ENCODE data around the gene ZMYND19.
A peak's percentile ranks its signal among the peaks of the same experiment; 100 is the strongest.

ZMYND19 gene

DNA sequence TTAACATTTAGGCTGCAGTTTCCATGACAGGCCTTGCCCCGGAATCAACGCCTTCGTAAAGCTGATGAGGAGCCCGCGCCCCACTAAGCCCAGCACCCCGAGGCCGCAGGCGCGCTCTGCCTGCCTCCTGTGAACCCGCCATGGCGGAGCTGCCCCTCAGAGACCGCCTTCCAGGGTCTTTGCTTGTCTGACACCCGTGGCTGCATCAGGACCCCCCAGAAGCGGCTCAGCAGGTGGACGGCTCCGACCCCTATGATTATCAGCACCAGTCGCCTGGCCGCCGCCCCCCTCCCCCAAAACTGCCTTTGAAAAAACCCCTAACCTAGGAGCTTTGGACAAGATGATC, 11.1 kb downstream of the ZMYND19 start:
- Histone ChIP-seq H3K9ac (ENCODE audit: low read depth, low read length, poor library complexity, severe bottlenecking) (no peak overlapping the region), H3K4me2 (ENCODE audit: low read depth, low read length, poor library complexity, severe bottlenecking) (peak overlapping the region; percentile 29), H3K36me3 (ENCODE audit: insufficient read depth, low read length) (peaks cover 8% of the 10 kb centered on the region; the same call in 1 of the 2 replicates), H3K4me3 (ENCODE audit: low read length, poor library complexity, severe bottlenecking) (peak overlapping the region; percentile 96), H3K79me2 (ENCODE audit: insufficient read depth, low read length) (peaks cover 35% of the 10 kb centered on the region), H4K20me1 (ENCODE audit: insufficient read depth, low read length, poor library complexity, severe bottlenecking) (peaks cover 25% of the 10 kb centered on the region), H3K9me3 (ENCODE audit: insufficient read depth, low read depth, low read length) (no peaks in the 10 kb centered on the region), H3K4me1 (ENCODE audit: insufficient read depth, low read length, poor library complexity, severe bottlenecking) (peaks cover 24% of the 10 kb centered on the region), H3K9me2 (replicated peaks; ENCODE audit: low read depth, low read length) (no peaks in the 10 kb centered on the region), H2AFZ (ENCODE audit: low read length) (no peak overlapping the region), H3K27me3 (ENCODE audit: insufficient read depth, low read length, poor library complexity, severe bottlenecking) (no peaks in the 10 kb centered on the region), H3F3A (ENCODE audit: low read depth) (no peaks in the 10 kb centered on the region)
- TF ChIP-seq EZH2phosphoT487 (IDR thresholded peaks at IDR 0.05; ENCODE audit: borderline replicate concordance), result no peak
- TF ChIP-seq, protein P1, sequence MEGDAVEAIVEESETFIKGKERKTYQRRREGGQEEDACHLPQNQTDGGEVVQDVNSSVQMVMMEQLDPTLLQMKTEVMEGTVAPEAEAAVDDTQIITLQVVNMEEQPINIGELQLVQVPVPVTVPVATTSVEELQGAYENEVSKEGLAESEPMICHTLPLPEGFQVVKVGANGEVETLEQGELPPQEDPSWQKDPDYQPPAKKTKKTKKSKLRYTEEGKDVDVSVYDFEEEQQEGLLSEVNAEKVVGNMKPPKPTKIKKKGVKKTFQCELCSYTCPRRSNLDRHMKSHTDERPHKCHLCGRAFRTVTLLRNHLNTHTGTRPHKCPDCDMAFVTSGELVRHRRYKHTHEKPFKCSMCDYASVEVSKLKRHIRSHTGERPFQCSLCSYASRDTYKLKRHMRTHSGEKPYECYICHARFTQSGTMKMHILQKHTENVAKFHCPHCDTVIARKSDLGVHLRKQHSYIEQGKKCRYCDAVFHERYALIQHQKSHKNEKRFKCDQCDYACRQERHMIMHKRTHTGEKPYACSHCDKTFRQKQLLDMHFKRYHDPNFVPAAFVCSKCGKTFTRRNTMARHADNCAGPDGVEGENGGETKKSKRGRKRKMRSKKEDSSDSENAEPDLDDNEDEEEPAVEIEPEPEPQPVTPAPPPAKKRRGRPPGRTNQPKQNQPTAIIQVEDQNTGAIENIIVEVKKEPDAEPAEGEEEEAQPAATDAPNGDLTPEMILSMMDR (conservative IDR thresholded peaks at IDR 0.05; ENCODE audit: low read length), result no peak

DNA sequence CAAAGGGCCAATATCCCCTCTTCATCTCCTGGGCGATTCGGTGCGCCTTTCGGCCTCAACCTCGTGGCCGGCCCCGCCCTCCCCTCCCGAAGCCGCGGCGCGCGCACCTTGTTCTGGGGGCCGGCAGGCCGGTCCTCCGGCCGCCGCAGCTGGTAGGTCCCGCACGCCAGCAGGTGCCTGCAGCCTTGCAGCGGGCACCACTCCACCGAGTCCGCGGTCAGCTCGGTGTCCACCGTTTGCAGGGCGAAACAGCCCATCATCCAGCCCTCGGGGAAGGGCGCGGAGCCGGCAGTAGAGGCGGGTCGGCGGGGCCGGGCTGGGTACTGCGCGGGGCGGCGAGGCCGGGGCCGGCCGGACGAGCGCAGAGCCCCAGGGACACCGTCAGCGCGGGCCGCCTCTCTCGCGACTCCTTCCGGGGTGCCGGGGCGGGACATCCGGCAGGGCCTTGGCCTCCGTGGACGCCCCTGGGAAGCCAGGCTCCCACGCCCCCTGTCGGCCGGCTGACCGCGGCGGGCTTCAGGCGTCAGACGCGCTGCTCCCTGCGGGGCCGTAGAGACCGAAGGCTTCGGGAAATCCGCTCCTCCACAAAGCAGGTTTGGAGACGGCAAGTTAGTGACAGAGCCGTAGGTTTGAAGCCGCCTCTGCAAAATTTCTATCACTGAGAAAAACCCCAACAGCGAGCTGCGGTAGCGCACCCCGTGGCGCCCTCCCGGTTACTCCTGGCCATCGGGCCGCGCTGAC, 11.6 kb downstream of the ZMYND19 start, which contains the start of gene DPH7:
Gene DPH7 (minus strand): TSS at position 408 of the 741 bp plus-strand sequence. CDS start 148 bp downstream, at position 260.
- no peaks in the 10 kb centered on the region for H3K27me3 ChIP-seq (ENCODE audit: insufficient read depth, low read length, poor library complexity, severe bottlenecking)
- peaks cover 21% of the 10 kb centered on the region for H3K4me1 ChIP-seq (ENCODE audit: insufficient read depth, low read length, poor library complexity, severe bottlenecking)
- H3K36me3 ChIP-seq (ENCODE audit: insufficient read depth, low read length), result peaks cover 12% of the 10 kb centered on the region; the same call in 1 of the 2 replicates
- peak within 1 kb of the TSS; percentile 96 for H3K4me3 ChIP-seq (ENCODE audit: low read length, poor library complexity, severe bottlenecking)
- peaks cover 25% of the 10 kb centered on the region for H4K20me1 ChIP-seq (ENCODE audit: insufficient read depth, low read length, poor library complexity, severe bottlenecking)
- peak within 1 kb of the TSS; percentile 92 for H3K9ac ChIP-seq (ENCODE audit: low read depth, low read length, poor library complexity, severe bottlenecking)
- H3K9me2 ChIP-seq (replicated peaks; ENCODE audit: low read depth, low read length), result no peaks in the 10 kb centered on the region
- peaks cover 35% of the 10 kb centered on the region for H3K79me2 ChIP-seq (ENCODE audit: insufficient read depth, low read length)
- TF ChIP-seq, protein P1 (conservative IDR thresholded peaks at IDR 0.05; ENCODE audit: low read length), result peak; percentile 77
- TF ChIP-seq EZH2phosphoT487 (IDR thresholded peaks at IDR 0.05; ENCODE audit: borderline replicate concordance), result no peak
- no peaks in the 10 kb centered on the region for H3K9me3 ChIP-seq (ENCODE audit: insufficient read depth, low read depth, low read length)
- H3K4me2 ChIP-seq (ENCODE audit: low read depth, low read length, poor library complexity, severe bottlenecking), result peak within 1 kb of the TSS; percentile 89
- H2AFZ ChIP-seq (ENCODE audit: low read length), result peak within 1 kb of the TSS; percentile 79
- no peaks in the 10 kb centered on the region for H3F3A ChIP-seq (ENCODE audit: low read depth)

DNA sequence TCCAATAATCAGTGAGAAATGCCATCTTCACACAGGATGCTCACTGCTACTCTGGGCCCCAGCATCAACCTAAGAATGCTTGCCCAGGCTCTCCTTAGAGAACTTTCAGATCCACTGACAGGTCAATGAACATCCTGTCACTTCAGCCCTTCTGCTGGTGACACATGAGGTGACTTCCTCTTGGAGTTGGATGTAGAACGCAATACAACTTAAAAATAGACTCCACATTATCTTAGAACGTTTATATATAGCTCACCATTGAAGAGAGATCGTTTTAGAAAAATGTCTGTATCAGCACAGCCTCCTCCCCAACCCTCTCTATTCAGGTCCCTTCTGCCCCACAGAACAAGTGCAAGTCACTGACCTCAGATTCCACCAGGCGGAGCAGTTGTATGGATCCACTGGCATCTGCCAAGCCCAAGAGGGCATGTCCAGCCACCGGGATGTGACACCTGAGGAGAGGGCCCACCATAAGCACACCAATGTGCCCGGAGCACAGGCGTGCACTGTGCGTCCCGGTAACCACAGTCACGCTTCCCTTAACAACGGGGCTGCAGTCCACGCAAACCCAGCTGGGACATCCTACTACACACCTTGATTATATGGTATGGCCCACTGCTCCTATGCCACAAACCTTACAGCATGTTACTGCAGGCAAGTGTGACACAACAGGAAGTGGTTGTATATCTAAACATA, 14.4 kb downstream of the ZMYND19 start:
- Histone ChIP-seq H2AFZ (ENCODE audit: low read length) (no peak overlapping the region), H3K4me3 (ENCODE audit: low read length, poor library complexity, severe bottlenecking) (peak overlapping the region; percentile 96), H3K9ac (ENCODE audit: low read depth, low read length, poor library complexity, severe bottlenecking) (peak overlapping the region; percentile 29), H4K20me1 (ENCODE audit: insufficient read depth, low read length, poor library complexity, severe bottlenecking) (peaks cover 23% of the 10 kb centered on the region), H3K9me3 (ENCODE audit: insufficient read depth, low read depth, low read length) (no peaks in the 10 kb centered on the region), H3K4me2 (ENCODE audit: low read depth, low read length, poor library complexity, severe bottlenecking) (peak overlapping the region; percentile 89), H3K79me2 (ENCODE audit: insufficient read depth, low read length) (peaks cover 35% of the 10 kb centered on the region), H3K36me3 (ENCODE audit: insufficient read depth, low read length) (peaks cover 20% of the 10 kb centered on the region; the same call in 1 of the 2 replicates), H3F3A (ENCODE audit: low read depth) (no peaks in the 10 kb centered on the region), H3K27me3 (ENCODE audit: insufficient read depth, low read length, poor library complexity, severe bottlenecking) (no peaks in the 10 kb centered on the region), H3K4me1 (ENCODE audit: insufficient read depth, low read length, poor library complexity, severe bottlenecking) (peaks cover 21% of the 10 kb centered on the region), H3K9me2 (replicated peaks; ENCODE audit: low read depth, low read length) (no peaks in the 10 kb centered on the region)
- TF ChIP-seq EZH2phosphoT487 (IDR thresholded peaks at IDR 0.05; ENCODE audit: borderline replicate concordance), result no peak
- TF ChIP-seq, protein P1 (conservative IDR thresholded peaks at IDR 0.05; ENCODE audit: low read length), result 0 out of 2 replicates have a peak, but pooled peaks have one; percentile 18

Measured in Loucy (cell line).